K562 (cell line): ENCODE measurements around the gene DPYSL4. TPM values are rescaled to one million over a fixed set of nuclear protein-coding genes. Genes with fewer than 3 reads are reported as not detected.
A peak's percentile ranks its signal among the peaks of the same experiment; 100 is the strongest.

Experiments
- ATAC-seq: fragments of 200-7000 bp; cut with Tn5 transposase; 3 replicates; pipeline ENCODE4 v1.9.1; 2020; ENCODE audit warnings: moderate library complexity
- BruUV-seq: library from RNA; stranded (reverse); fragments of 400-500 nt; replicated peaks from 2 replicates; lab custom pipeline; 2021; lab: Mats Ljungman, UMichigan
- CTCF ChIA-PET: fragments of 300-600 bp; formaldehyde crosslinking; extraction: SDS; loops from one replicate; lab custom pipeline; 2021; ENCODE audit warnings: low intra/inter-chr PET ratio; lab: Yijun Ruan, JAX
- POLR2A ChIA-PET: fragments of 300-600, 350-650 bp; sonication (Branson Sonifier 250); formaldehyde crosslinking; extraction: SDS; loops from one replicate; lab custom pipeline; 2021; ENCODE audit warnings: antibody characterized with exemption, inconsistent platforms; lab: Yijun Ruan, JAX
- DNase-seq, 4 experiments: peaks; one replicate each; pipeline versions ENCODE4 v3.0.0 to v3.0.0-alpha.2; 2011 to 2018; ENCODE audit warnings: low spot score in 3 of 4, mixed read lengths in 3 of 4; ENCODE audit errors: extremely low read depth in 1 of 4
- FAIRE-seq: peaks from 2 replicates; lab custom pipeline; 2011; peaks lifted over from hg19 to GRCh38; lab: Jason Lieb, UNC
- H2AFZ ChIP-seq: 2 replicates; pipeline ENCODE4 v1.6.0; 2011; ENCODE audit warnings: low read depth, low read length, control low read depth, inconsistent platforms
- H3K27ac ChIP-seq: fragments of 200-600 bp; 3 replicates; pipeline ENCODE4 v1.8.0; 2011; ENCODE audit warnings: low read depth, mild to moderate bottlenecking, control low read depth, inconsistent platforms, low read length, moderate library complexity, mixed read lengths; ENCODE audit errors: extremely low read depth
- H3K27me3 ChIP-seq, 2 experiments: fragments of 300-600 bp in 1 of 2; 2 replicates in 1 of 2; 3 replicates in 1 of 2; pipeline versions ENCODE4 v1.6.0 to v1.8.0; 2011; ENCODE audit warnings: inconsistent platforms in 2 of 2, low read length in 2 of 2, mild to moderate bottlenecking in 1 of 2, mixed read lengths in 1 of 2, moderate library complexity in 1 of 2; ENCODE audit not compliant: control insufficient read depth in 2 of 2, insufficient read depth in 2 of 2
- H3K36me3 ChIP-seq: fragments of 300-600 bp; 3 replicates; pipeline ENCODE4 v1.8.0; 2011; ENCODE audit warnings: mild to moderate bottlenecking, low read length, inconsistent platforms; ENCODE audit not compliant: control insufficient read depth, insufficient read depth
- H3K4me1 ChIP-seq, 2 experiments: fragments of 200-600 bp in 1 of 2; replicated peaks in 1 of 2; 2 replicates in 1 of 2; 3 replicates in 1 of 2; pipeline versions ENCODE4 v1.5.1 to v1.8.0; 2011; ENCODE audit warnings: inconsistent platforms in 2 of 2, low read length in 2 of 2, mild to moderate bottlenecking in 1 of 2, mixed read lengths in 1 of 2, moderate library complexity in 1 of 2; ENCODE audit not compliant: control insufficient read depth in 2 of 2, insufficient read depth in 2 of 2
- H3K4me2 ChIP-seq: 2 replicates; pipeline ENCODE4 v1.6.1; 2011; ENCODE audit warnings: low read length, control low read depth, inconsistent platforms, mixed read lengths; ENCODE audit not compliant: insufficient read depth
- H3K4me3 ChIP-seq: fragments of 200-600 bp; sonication (generic), shearing (Covaris generic); 2 replicates; pipeline ENCODE4 v1.5.1; 2016; ENCODE audit warnings: control low read depth, inconsistent platforms
- H3K79me2 ChIP-seq: fragments of 200-600 bp; 3 replicates; pipeline ENCODE4 v1.8.0; 2011; ENCODE audit warnings: low read length, inconsistent platforms; ENCODE audit not compliant: control insufficient read depth, insufficient read depth
- H3K9ac ChIP-seq, 2 experiments: 2 replicates each; pipeline versions ENCODE4 v1.6.0 to v1.6.1; 2011; ENCODE audit warnings: low read depth in 2 of 2, low read length in 2 of 2, control low read depth in 1 of 2, inconsistent platforms in 1 of 2, mild to moderate bottlenecking in 1 of 2, mixed read lengths in 1 of 2; ENCODE audit not compliant: insufficient read depth in 1 of 2
- H3K9me1 ChIP-seq: one replicate; pipeline ENCODE4 v1.6.0; 2011; ENCODE audit warnings: inconsistent platforms, mild to moderate bottlenecking, low read length, moderate library complexity; ENCODE audit not compliant: control insufficient read depth, insufficient read depth
- H3K9me3 ChIP-seq: replicated peaks from 2 replicates; pipeline ENCODE4 v1.5.1; 2011; ENCODE audit warnings: low read depth, low read length, inconsistent platforms; ENCODE audit not compliant: control insufficient read depth, insufficient read depth
- H4K20me1 ChIP-seq: replicated peaks from 2 replicates; pipeline ENCODE4 v1.6.1; 2011; ENCODE audit warnings: low read length, inconsistent platforms, mixed read lengths; ENCODE audit not compliant: control insufficient read depth, insufficient read depth
- POLR2AphosphoS2 ChIP-seq: IDR thresholded peaks from 2 replicates; pipeline ENCODE4 v1.6.1; 2012; ENCODE audit warnings: low read length, improper control_type of control experiment
- RBM39 ChIP-seq: fragments of 200-400 bp; formaldehyde crosslinking; optimal IDR thresholded peaks from 2 replicates; pipeline ENCODE3; 2018; ENCODE audit warnings: low read depth, low read length
- TAF7 ChIP-seq: fragments of 450-650 bp; IDR thresholded peaks from 2 replicates; pipeline ENCODE4 v1.6.1; 2016; ENCODE audit warnings: missing genetic modification characterization, missing compliant biosample characterization
- TCFL5 ChIP-seq: fragments of 250-450 bp; sonication (Bioruptor Pico); conservative IDR thresholded peaks from 2 replicates; pipeline ENCODE4 v1.6.1; 2021; ENCODE audit warnings: mild to moderate bottlenecking, moderate library complexity, matching md5 sums
- XRCC4 ChIP-seq: IDR thresholded peaks from one replicate; pipeline ENCODE4 v1.6.1; 2011; ENCODE audit not compliant: insufficient read depth, insufficient read length; ENCODE audit errors: extremely low read depth
- YBX1 ChIP-seq: fragments of 450-650 bp; IDR thresholded peaks from 2 replicates; pipeline ENCODE4 v1.7.1; 2016; ENCODE audit warnings: mild to moderate bottlenecking
- ZFPM2 ChIP-seq: fragments of 250-450 bp; sonication (Bioruptor Pico); IDR thresholded peaks from 2 replicates; pipeline ENCODE4 v1.5.1; 2022; ENCODE audit warnings: mild to moderate bottlenecking
- ZNF263 ChIP-seq: sonication (generic); formaldehyde crosslinking; IDR thresholded peaks from 2 replicates; pipeline ENCODE4 v1.8.0; 2022; ENCODE audit warnings: mild to moderate bottlenecking, missing genetic modification reagents, borderline replicate concordance
- WGBS: fragments of 100-300 bp; shearing (Covaris generic); methylation state at CpG from one replicate; pipeline ENCODE4 v1.1.6; 2016; ENCODE audit warnings: low coverage, mixed read lengths; ENCODE audit not compliant: insufficient coverage; ENCODE audit errors: missing lambda C conversion rate; 5-methylcytosine and 5-hydroxymethylcytosine counted together
- in situ Hi-C: fragments of 300-500 bp; cut with MboI; formaldehyde crosslinking; loops from 4 replicates; pipeline ENCODE4 v1.15.0; 2018; ENCODE audit warnings: inconsistent platforms, mixed read lengths
- intact Hi-C: fragments of 100-400 bp; cut with micrococcal nuclease; formaldehyde crosslinking; loops from 2 replicates; pipeline ENCODE4 v1.14.2; 2022
- polyA plus RNA-seq, 8 experiments: library from polyadenylated mRNA; depleted of rRNA in 4 of 8; stranded (reverse) in 5 of 8; unstranded in 3 of 8; fragments of >200 nt; fragmentation: Nextera tagmentation in 2 of 8; fragmentation: Illumina TruSeq in 1 of 8; extraction: Ambion mirVana in 2 of 8; extraction: Trizol in 1 of 8; gene quantifications; 2 replicates each; pipeline versions ENCODE4 v1.2.1 to v1.2.3, GENCODE V29; 2011 to 2014; ENCODE audit warnings: inconsistent platforms in 1 of 8, missing spikeins in 1 of 8
- total RNA-seq, 7 experiments: library from RNA; depleted of rRNA in 6 of 7; stranded (reverse); fragments of >200 nt in 6 of 7; fragmentation: Illumina TruSeq in 2 of 7; extraction: Trizol in 2 of 7; gene quantifications; 2 replicates each; pipeline versions ENCODE4 v1.2.1 to v1.2.3, GENCODE V29; 2011 to 2021; ENCODE audit warnings: low replicate concordance in 1 of 7

DPYSL4 gene
- total and polyA plus RNA-seq, 9 of the 15 experiments (the other 6 are each of a cell fraction or from before 2014, with no cell fraction given): 0.03 TPM; not detected in 8

DNA sequence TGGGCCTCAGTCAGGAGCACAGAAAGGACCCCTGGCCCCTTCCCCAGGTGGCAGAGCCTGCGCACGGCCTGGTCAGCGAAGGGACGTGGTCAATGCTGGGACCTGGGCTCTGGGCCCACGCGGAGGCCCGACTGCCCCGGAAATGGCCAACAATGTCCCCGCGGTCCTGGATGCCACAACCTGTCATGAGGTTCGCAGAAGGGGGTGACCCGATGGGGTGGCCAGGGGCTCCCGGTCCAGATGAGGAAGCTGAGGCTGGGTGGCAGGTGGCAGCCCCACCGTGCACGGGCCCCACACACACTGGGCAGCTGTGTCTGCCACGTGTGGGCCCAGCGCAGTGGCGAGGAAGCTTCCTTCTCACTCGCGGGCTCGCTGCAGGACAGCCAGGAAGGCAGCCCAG, 49.4 kb downstream of the DPYSL4 start:
- H3K36me3 ChIP-seq: no peaks in the 10 kb centered on the region
- CTCF ChIA-PET: no interaction called here
- no peak overlapping the region for H3K27ac ChIP-seq
- WGBS: 36% methylated on average over 11 of the region's 21 CpGs
- H3K79me2 ChIP-seq: no peaks in the 10 kb centered on the region
- H3K9ac ChIP-seq: no peak overlapping the region
- no peak for ATAC-seq
- no peak overlapping the region for H3K4me2 ChIP-seq
- BruUV-seq: no TSS peak
- H3K4me3 ChIP-seq: no peak overlapping the region
- H4K20me1 ChIP-seq: peaks cover 6% of the 10 kb centered on the region; the same call in 1 of the 2 replicates
- no peak for FAIRE-seq
- no peaks in the 10 kb centered on the region for H3K9me1 ChIP-seq
- DNase-seq: no peak
- H2AFZ ChIP-seq: no peak overlapping the region
- POLR2A ChIA-PET: interaction anchor here (0.8 to 1.3 kb wide), 2 partner anchors 10 to 17 kb away, joined by 3 read pairs; no protein-coding TSS in a partner anchor
- in situ Hi-C loops (no loop called here), intact Hi-C loops (no loop called here)
- H3K4me1 ChIP-seq: peaks cover 0 to 27% of the 10 kb centered on the region in 2 experiments; a peak in 2 of 5 replicates
- no peaks in the 10 kb centered on the region for H3K9me3 ChIP-seq
- peaks cover 20 to 93% of the 10 kb centered on the region in 2 experiments; a peak in 3 of 5 replicates for H3K27me3 ChIP-seq
- TF ChIP-seq RBM39: no peak
- TF ChIP-seq XRCC4: no peak
- TF ChIP-seq ZFPM2: no peak
- no peak for TF ChIP-seq YBX1
- TF ChIP-seq TAF7 (tag): no peak

GRCh38 chr10:132236881-132237280, 50.1 kb downstream of the DPYSL4 start:
- Histone ChIP-seq H3K4me2 (no peak overlapping the region), H3K27me3 (peaks cover 22 to 93% of the 10 kb centered on the region in 2 experiments; a peak in 3 of 5 replicates), H3K4me1 (peaks cover 0 to 23% of the 10 kb centered on the region in 2 experiments; a peak in 2 of 5 replicates), H3K9ac (no peak overlapping the region), H2AFZ (no peak overlapping the region), H3K4me3 (no peak overlapping the region), H3K27ac (no peak overlapping the region), H3K9me3 (no peaks in the 10 kb centered on the region), H3K79me2 (no peaks in the 10 kb centered on the region), H3K9me1 (no peaks in the 10 kb centered on the region), H3K36me3 (no peaks in the 10 kb centered on the region), H4K20me1 (peaks cover 6% of the 10 kb centered on the region; the same call in 1 of the 2 replicates)
- DNase-seq (no peak), FAIRE-seq (no peak), ATAC-seq (no peak)
- CTCF ChIA-PET: interaction anchor here (0.7 kb wide), 1 partner anchor 14 kb away, joined by 3 read pairs; no protein-coding TSS in a partner anchor
- in situ Hi-C loops (no loop called here), intact Hi-C loops (no loop called here)
- 25% methylated on average over 8 of the region's 13 CpGs for WGBS
- POLR2A ChIA-PET: interaction anchor here (0.8 to 1.3 kb wide), 2 partner anchors 9 to 16 kb away, joined by 3 read pairs; no protein-coding TSS in a partner anchor
- BruUV-seq: no TSS peak
- TF ChIP-seq ZNF263 (CRISPR knock-in tag): peak; percentile 92
- TF ChIP-seq TCFL5: no peak
- TF ChIP-seq POLR2AphosphoS2: no peak
